GM23338 (cell line): ENCODE data around the gene MAPKAPK3. TPM values are rescaled to one million over a fixed set of nuclear protein-coding genes. Genes with fewer than 3 reads are reported as not detected.

Source experiments
- ATAC-seq: fragments of 200-7000 bp; cut with Tn5 transposase; 3 replicates; pipeline ENCODE4 v1.9.1; 2020
- DNase-seq: peaks from one replicate; pipeline ENCODE4 v3.0.0-alpha.2; 2015; ENCODE audit warnings: low spot score
- H2AFZ ChIP-seq: fragments of 200-600 bp; sonication (generic); 2 replicates; pipeline ENCODE4 v1.8.0; 2016; ENCODE audit warnings: antibody characterized with exemption, mild to moderate bottlenecking, moderate library complexity
- H3F3A ChIP-seq: fragments of 200-600 bp; sonication (generic); replicated peaks from 2 replicates; pipeline ENCODE4 v1.8.0; 2017; ENCODE audit warnings: antibody characterized with exemption, mixed run types, low read depth
- H3K27ac ChIP-seq: fragments of 200-600 bp; sonication (generic); 2 replicates; pipeline ENCODE4 v1.6.1; 2016; ENCODE audit warnings: low read depth
- H3K27me3 ChIP-seq: fragments of 200-600 bp; sonication (generic); 2 replicates; pipeline ENCODE4 v1.8.0; 2016; ENCODE audit warnings: mild to moderate bottlenecking, mixed run types, moderate library complexity; ENCODE audit not compliant: insufficient read depth
- H3K36me3 ChIP-seq: fragments of 200-600 bp; sonication (generic); 2 replicates; pipeline ENCODE4 v1.8.0; 2016; ENCODE audit warnings: mild to moderate bottlenecking; ENCODE audit not compliant: insufficient read depth
- H3K4me1 ChIP-seq: fragments of 200-600 bp; sonication (generic); 2 replicates; pipeline ENCODE4 v1.8.0; 2016; ENCODE audit warnings: mild to moderate bottlenecking, moderate library complexity; ENCODE audit not compliant: insufficient read depth
- H3K4me2 ChIP-seq: fragments of 200-600 bp; sonication (generic); 2 replicates; pipeline ENCODE4 v1.7.1; 2017; ENCODE audit warnings: mixed run types
- H3K4me3 ChIP-seq: fragments of 200-600 bp; sonication (generic); 2 replicates; pipeline ENCODE4 v1.6.1; 2016; ENCODE audit warnings: mixed run types
- H3K79me2 ChIP-seq: fragments of 200-600 bp; sonication (generic); replicated peaks from 2 replicates; pipeline ENCODE4 v1.8.0; 2017; ENCODE audit warnings: mild to moderate bottlenecking; ENCODE audit not compliant: insufficient read depth
- H3K9me2 ChIP-seq: fragments of 200-600 bp; sonication (generic); 2 replicates; pipeline ENCODE4 v1.8.0; 2017; ENCODE audit not compliant: insufficient read depth
- H4K20me1 ChIP-seq: fragments of 200-600 bp; sonication (generic); replicated peaks from 2 replicates; pipeline ENCODE4 v1.8.0; 2017; ENCODE audit warnings: mild to moderate bottlenecking; ENCODE audit not compliant: insufficient read depth
- H3K27ac Mint-ChIP-seq: 2 replicates; pipeline ENCODE4 v1.8.0; 2020; ENCODE audit warnings: inconsistent platforms, mild to moderate bottlenecking, moderate library complexity, mixed read lengths
- H3K27me3 Mint-ChIP-seq: 3 replicates; pipeline ENCODE4 v1.8.0; 2022; ENCODE audit warnings: low read depth, mild to moderate bottlenecking, moderate library complexity, mixed read lengths, inconsistent platforms; ENCODE audit not compliant: insufficient read depth, poor library complexity
- H3K36me3 Mint-ChIP-seq: 3 replicates; pipeline ENCODE4 v1.8.0; 2021; ENCODE audit warnings: low read depth, mild to moderate bottlenecking, inconsistent platforms, moderate library complexity, mixed read lengths
- H3K4me1 Mint-ChIP-seq: 3 replicates; pipeline ENCODE4 v1.8.0; 2020; ENCODE audit warnings: mild to moderate bottlenecking, inconsistent platforms, mixed read lengths
- H3K4me3 Mint-ChIP-seq: 3 replicates; pipeline ENCODE4 v1.8.0; 2021; ENCODE audit warnings: moderate library complexity, mild to moderate bottlenecking, inconsistent platforms, mixed read lengths
- H3K9me3 Mint-ChIP-seq: 3 replicates; pipeline ENCODE4 v1.8.0; 2020; ENCODE audit warnings: moderate library complexity, mild to moderate bottlenecking, inconsistent platforms, mixed read lengths
- REST ChIP-seq: IDR thresholded peaks from one replicate; pipeline ENCODE4 v1.6.1; 2018; ENCODE audit warnings: antibody characterized with exemption; ENCODE audit not compliant: unreplicated experiment
- ZNF331 ChIP-seq: fragments of 250-450 bp; sonication (Bioruptor Pico); IDR thresholded peaks from 2 replicates; pipeline ENCODE4 v1.5.0; 2020; ENCODE audit warnings: low read depth, mild to moderate bottlenecking, moderate library complexity
- ZNF462 ChIP-seq: fragments of 250-450 bp; sonication (Bioruptor Pico); IDR thresholded peaks from 2 replicates; pipeline ENCODE4 v1.5.0; 2020; ENCODE audit warnings: mild to moderate bottlenecking, moderate library complexity
- polyA plus RNA-seq: library from polyadenylated mRNA; unstranded; fragments of >200 nt; fragmentation: Nextera tagmentation; extraction: Ambion mirVana; gene quantifications from 2 replicates; pipeline ENCODE4 v1.2.1, GENCODE V29; 2016
- total RNA-seq: library from RNA; depleted of rRNA; stranded (reverse); fragments of >200 nt; shearing (Covaris generic); gene quantifications from 2 replicates; pipeline ENCODE4 v1.2.3, GENCODE V29; 2014

Gene MAPKAPK3
- total and polyA plus RNA-seq, 2 experiments from 2014 or later: 16.5 to 51.1 TPM

- Histone ChIP-seq H2AFZ (no peak overlapping the region), H3K4me2 (0 out of 2 replicates have a peak overlapping the region, but pooled peaks have one; percentile 10), H3K79me2 (peaks cover 26% of the 10 kb centered on the region), H3F3A (no peaks in the 10 kb centered on the region; the same call in 1 of the 2 replicates), H3K9me2 (no peaks in the 10 kb centered on the region), H4K20me1 (no peaks in the 10 kb centered on the region; the same call in 1 of the 2 replicates), H3K4me3 (no peak overlapping the region), H3K36me3 (no peaks in the 10 kb centered on the region), H3K27ac (0 out of 2 replicates have a peak overlapping the region, but pooled peaks have one; percentile 50), H3K4me1 (peaks cover 16% of the 10 kb centered on the region), H3K27me3 (no peaks in the 10 kb centered on the region)
- Mint-ChIP-seq H3K27ac (no peak overlapping the region), H3K9me3 (no peaks in the 10 kb centered on the region), H3K4me3 (no peak overlapping the region), H3K4me1 (peaks cover 42% of the 10 kb centered on the region), H3K36me3 (peaks cover 23% of the 10 kb centered on the region), H3K27me3 (peaks cover 16% of the 10 kb centered on the region)
- DNase-seq: peak; percentile 50
- peak; percentile 16; the same call in 2 of the 3 replicates for ATAC-seq
- TF ChIP-seq ZNF331 (CRISPR knock-in tag): no peak
- peak; percentile 80 for TF ChIP-seq ZNF462 (CRISPR knock-in tag)
- TF ChIP-seq REST: no peak
Observed at GRCh38 chr3:50624634-50625033, 7.7 kb downstream of the MAPKAPK3 start.
